DMS114 treated with DMSO at 0.1 percent for 48 hours (cell line): ENCODE data around the gene CNTNAP4.

Source experiments
- DNase-seq: peaks from one replicate; lab custom pipeline; 2025; ENCODE audit not compliant: unreplicated experiment; lab: John Stamatoyannopoulos, UW

CNTNAP4 gene

GRCh38 chr16:76276745-76277438, at the start of gene CNTNAP4:
CNTNAP4 (plus strand) TSS chr16:76277401; CDS start chr16:76277663, 262 bp downstream.
- no peak for DNase-seq

GRCh38 chr16:76228546-76229146, 48.6 kb upstream of the CNTNAP4 start:
- DNase-seq: no peak

- no peak for DNase-seq
Observed at GRCh38 chr16:76232704-76233103, 44.5 kb upstream of the CNTNAP4 start.

- no peak for DNase-seq
Observed at GRCh38 chr16:76235025-76235424, 42.2 kb upstream of the CNTNAP4 start.

- DNase-seq: no peak
Observed at GRCh38 chr16:76235426-76235825, 41.8 kb upstream of the CNTNAP4 start.

GRCh38 chr16:76237471-76237870, 39.7 kb upstream of the CNTNAP4 start:
- no peak for DNase-seq

GRCh38 chr16:76241755-76242154, 35.4 kb upstream of the CNTNAP4 start:
- DNase-seq: no peak

GRCh38 chr16:76243620-76244019, 33.6 kb upstream of the CNTNAP4 start:
- DNase-seq: no peak

- no peak for DNase-seq
Observed at GRCh38 chr16:76246587-76246986, 30.6 kb upstream of the CNTNAP4 start.

- no peak for DNase-seq
Observed at GRCh38 chr16:76265434-76266045, 11.7 kb upstream of the CNTNAP4 start.

- no peak for DNase-seq
Observed at GRCh38 chr16:76268824-76269223, 8.4 kb upstream of the CNTNAP4 start.

- DNase-seq: no peak
Observed at GRCh38 chr16:76277460-76278030, 344 bp downstream of the CNTNAP4 start.

- no peak for DNase-seq
Observed at GRCh38 chr16:76278086-76278485, 885 bp downstream of the CNTNAP4 start.

- DNase-seq: peak; percentile 21
Observed at GRCh38 chr16:76278980-76279379, 1.8 kb downstream of the CNTNAP4 start.

- no peak for DNase-seq
Observed at GRCh38 chr16:76280421-76281215, 3.4 kb downstream of the CNTNAP4 start.

- no peak for DNase-seq
Observed at GRCh38 chr16:76287466-76287865, 10.3 kb downstream of the CNTNAP4 start.

GRCh38 chr16:76292218-76292617, 15.0 kb downstream of the CNTNAP4 start:
- DNase-seq: no peak

- no peak for DNase-seq
Observed at GRCh38 chr16:76293980-76294379, 16.8 kb downstream of the CNTNAP4 start.

GRCh38 chr16:76294396-76295214, 17.4 kb downstream of the CNTNAP4 start:
- DNase-seq: no peak

GRCh38 chr16:76297941-76298340, 20.7 kb downstream of the CNTNAP4 start:
- no peak for DNase-seq
